HG03565 (cell line): ENCODE measurements around the gene OBSL1.

Experiments
- ATAC-seq: cut with Tn5 transposase; IDR thresholded peaks from one replicate; pipeline ENCODE4 v1.9.1; 2021; ENCODE audit warnings: mild to moderate bottlenecking, moderate library complexity; ENCODE audit not compliant: unreplicated experiment

Gene OBSL1

DNA sequence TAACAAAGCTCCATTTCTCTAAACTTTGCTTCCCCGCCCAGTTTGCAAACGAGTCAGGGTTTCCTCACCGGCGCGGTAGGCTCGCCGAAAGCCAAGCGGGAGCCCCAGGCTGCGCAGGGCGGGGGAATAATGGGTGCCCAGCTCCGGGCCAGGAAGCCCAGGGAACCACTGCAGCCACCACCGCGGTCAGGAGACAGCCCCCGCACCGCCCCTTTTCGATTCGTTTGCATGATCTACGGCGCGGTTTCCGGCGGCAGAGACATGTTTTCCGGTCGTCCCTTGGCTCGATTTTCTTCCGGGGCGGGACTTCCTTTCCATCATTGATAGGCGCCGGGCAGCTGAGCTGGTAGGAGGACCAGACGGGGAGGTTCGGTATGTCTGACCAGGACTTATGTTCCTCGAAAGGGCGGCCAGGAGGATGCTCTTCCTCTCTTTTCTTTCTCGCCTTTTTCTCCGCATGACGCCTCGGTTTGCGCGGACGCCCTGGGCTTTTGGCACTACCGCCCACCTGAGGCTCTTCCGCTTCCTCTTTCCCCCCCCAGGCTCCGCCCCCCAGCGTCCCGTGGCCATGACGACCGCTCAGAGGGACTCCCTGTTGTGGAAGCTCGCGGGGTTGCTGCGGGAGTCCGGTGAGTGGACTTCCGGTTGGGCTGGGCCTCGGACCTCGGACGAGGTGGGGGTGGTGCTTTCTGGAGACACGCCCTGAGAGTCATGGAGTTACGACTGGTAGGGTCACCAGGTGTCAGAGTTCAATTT lies 26.4 kb upstream of the OBSL1 start, which contains the start of gene STK11IP:
STK11IP (plus strand) TSS at position 306 of the 756 bp plus-strand sequence; CDS start at position 569, 263 bp downstream.
- ATAC-seq = peak; percentile 86

DNA sequence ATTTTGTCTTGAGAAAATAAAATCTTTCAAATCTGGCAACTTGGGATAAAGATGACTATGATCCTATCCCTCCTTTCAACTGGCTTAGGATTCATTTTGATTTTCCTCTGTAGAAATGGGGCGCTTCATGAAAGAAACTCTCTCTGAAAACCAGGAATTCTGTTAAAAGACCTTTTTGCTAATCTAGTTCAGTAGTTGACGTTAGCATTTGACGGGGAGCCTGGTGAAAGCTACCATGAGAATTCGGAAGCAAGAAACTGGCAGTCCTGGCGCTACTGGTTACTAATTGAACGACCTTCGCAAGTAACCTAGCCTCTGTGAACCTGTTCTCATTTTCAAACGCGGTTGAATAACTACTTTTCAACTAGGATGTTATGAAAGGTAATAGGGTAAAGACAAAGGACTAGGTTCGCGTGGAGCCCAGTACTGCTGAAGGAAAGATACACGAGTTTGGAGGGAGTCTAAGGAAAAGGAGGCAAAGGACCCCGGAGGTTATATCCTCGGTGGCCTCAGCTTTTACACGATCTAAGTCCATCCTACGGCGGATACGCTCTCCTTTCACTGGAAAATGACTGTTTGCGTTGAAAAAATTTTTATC lies 25.7 kb upstream of the OBSL1 start:
- peak; percentile 8 for ATAC-seq

DNA sequence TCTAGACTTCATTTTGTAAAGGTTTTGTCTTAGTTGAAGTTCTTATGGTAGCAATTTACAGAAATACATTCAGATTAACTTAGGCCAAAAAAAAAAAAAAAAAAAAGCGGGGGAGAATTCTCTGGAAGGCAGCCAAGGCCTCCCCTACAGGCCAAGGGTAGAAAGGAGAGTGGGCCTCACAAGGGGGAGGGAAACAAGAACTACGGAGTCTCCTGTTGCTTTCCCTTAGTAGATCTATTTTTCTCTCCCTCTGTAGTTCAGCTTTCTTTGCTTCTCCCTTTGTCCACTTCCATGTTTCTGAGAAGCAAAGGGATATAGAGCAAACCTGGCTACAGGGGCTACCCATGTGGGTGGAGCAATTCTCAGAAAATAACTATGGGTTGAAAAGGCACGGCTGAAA lies 23.9 kb upstream of the OBSL1 start:
- ATAC-seq = no peak

DNA sequence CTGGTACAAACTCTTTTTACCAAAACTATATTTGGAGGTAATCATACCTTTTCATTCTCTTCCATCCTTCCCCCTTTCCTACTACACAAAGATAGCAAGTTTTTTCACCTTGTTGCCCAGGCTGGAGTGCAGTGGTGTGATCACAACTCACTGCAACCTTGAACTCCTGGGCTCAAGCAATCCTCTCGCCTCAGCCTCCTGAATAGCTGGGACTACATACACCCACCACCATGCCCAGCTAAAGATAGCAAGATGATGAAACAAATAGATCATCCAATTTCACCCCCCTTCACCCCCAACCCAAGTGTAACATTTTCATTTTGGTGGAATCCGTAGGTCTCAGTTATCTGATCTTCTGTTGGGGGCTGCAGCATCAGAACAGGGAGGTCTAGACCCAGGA lies 21.8 kb upstream of the OBSL1 start:
- ATAC-seq = no peak

DNA sequence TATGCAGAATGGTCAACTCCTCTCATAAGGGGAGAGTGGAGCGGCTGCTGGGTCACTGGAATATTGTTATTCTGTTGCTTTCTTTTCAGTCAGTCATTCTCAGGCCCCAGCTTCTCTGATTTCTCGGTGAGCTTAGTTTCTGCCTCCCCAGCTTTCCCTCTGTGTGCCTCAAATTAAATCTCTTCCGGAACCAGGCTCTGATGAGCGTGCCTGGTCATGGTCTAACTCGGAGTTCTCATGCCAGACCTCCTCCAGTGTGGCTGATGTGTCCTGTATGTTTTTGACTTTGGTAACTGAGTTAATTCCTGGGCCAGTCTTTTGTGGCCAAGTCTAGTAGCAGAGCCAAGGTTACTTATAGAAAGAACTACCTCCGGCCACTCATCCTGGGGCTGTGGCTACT lies 21.4 kb upstream of the OBSL1 start:
- ATAC-seq = no peak

DNA sequence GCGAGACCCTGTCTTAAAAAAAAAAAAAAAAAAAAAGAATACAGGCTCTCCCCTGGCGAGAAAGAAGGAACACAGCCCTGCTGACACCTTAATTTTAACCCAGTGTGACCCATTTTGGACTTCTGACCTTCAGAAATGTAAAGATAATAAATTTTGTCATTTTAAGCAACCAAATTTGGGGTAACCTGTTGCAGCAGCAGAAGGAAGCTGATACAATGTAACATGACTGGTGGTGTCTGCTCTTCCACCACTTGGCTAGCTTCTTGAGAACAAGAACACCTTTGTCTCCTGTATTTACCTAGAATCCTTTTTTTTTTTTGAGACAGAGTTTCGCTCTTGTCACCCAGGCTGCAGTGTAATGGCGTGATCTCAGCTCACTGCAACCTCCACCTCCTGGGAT lies 19.8 kb upstream of the OBSL1 start:
- no peak for ATAC-seq

DNA sequence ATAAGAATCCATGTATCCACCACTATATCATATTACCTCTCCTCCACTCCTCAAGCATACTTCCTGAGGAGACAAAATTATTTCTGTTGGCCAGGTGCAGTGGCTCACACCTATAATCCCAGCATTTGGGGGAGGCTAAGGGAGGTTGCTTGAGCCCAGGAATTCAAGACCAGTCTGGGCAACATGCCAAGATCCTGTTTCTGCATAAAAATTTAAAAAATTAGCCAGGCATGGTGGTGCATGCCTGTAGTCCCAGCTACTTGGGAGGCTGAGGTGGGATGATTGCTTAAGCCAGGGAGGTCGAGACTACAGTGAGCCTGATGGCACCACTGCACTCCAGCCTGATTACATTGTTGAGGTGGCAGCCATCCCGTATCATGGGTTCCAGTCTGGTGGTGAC lies 10.0 kb upstream of the OBSL1 start:
- no peak for ATAC-seq

DNA sequence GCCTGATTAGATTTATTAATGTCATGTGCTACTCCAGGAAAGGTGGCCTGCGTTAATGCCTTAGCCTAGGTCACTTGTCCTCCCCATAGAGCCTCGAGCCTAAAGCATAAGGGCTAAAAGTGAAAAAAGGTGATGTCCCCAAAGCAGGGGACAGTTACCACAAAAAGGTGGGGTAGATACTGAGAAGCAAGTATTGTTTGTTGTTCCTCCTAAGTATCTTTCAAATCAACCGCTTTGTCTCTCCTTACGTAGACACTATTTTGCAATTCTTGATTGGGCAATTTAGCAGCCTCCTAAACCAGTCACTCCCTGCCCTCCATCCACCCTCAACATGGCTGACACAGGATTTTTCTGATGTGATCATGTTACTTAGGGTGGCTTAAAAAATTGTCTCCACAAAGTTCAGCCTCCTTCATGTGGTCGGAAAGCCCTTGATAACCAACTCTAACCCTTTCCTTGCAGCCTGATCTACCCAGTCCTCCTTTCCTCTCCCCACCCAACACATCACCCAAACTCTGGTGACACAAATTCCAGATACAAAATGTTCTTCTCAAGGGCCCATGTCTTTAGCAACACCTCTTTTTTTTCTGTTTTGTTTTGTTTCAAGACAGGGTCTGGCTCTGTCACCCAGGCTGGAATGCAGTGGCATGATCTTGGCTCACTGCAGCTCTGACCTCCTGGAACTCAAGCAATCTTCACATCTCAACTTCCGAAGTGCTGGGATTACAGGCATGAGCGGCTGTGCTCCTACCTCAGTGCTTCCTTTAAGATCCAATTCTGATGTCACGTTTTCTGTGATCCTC lies 7.7 kb upstream of the OBSL1 start:
- no peak for ATAC-seq

DNA sequence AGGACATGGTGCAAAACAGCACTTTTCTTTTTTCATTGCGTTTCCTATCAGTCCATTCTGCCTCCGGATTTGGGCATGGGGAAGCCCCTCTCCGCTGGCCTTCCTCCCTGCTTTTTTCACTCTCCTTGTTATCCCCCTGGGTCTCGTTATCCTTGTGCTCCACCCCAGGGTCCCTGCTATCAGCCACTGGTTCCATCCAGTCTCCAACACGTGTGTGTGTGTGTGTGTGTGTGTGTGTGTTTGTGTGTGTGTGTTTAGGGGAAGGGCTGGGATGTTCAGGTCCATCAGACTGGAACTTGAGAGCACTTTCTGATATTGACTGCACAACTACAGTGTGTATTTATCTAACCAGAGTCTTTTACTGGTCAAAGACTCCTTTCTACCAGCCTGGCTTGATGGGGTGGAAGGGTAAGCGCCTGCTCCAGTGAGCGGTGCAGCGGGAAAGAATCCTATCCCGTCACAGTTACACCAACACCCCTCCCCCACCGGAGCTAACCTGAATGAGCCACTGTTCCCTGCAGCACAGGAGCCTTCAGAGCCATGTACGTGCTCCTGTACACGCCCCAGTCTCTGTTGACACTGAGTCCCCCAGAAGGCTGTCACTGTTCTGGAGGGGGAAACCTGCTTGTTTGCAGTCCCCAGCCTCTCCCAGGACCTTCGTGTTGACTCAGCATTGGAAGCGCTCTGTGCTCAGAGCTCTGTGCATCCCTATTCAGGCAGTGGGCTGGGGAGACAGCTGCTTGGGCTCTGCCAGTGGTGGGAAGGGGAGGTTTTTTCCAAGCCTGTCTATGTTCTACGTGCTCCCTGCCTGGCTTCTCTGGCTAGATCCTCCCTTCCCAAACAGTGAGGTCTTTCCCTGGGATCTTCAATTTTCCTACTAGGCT lies 5.4 kb upstream of the OBSL1 start:
- ATAC-seq = no peak

DNA sequence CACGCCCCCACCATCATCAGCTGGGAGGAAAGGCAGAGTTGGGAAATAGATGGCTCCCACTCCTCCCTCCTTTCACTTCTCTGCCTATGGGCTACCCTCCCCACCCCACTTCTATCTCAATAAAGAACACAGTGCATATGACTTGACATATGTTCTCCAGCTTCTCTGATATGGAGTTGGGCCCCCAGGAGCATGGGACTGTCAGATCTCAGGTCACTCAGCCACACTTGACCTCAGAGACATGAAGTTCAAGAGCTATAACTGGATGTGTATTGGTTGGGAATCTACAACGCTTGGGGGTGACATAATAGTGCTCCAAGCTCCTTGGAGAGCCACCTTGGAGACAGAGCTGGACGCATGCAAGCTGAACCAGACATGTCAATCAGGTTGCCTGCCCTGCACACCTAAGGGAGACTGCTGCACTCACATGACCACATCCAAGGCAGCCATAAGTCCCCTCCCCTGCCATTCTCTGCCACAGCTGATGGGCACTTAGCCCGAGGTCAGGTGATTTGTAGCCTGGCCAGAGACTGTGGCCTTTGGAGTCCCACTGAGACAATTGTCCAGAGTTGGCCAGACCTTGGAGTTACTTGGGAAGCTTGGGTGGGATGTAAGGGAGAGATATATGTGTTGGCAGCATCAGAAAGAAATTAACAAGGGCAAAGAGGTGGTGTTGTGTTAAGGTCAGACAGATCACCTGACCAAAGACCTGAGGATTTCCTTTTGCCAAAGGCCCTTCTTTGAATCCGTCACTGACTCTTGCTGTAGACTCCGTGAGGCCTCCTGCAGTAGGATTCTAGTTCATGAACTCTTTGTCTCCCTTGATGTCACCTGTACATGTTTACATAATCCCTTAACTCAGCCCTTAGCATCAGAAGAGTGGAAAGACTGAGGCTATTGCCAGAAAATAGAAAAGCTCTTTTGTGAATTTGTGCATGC lies 4.5 kb upstream of the OBSL1 start:
- ATAC-seq = no peak

DNA sequence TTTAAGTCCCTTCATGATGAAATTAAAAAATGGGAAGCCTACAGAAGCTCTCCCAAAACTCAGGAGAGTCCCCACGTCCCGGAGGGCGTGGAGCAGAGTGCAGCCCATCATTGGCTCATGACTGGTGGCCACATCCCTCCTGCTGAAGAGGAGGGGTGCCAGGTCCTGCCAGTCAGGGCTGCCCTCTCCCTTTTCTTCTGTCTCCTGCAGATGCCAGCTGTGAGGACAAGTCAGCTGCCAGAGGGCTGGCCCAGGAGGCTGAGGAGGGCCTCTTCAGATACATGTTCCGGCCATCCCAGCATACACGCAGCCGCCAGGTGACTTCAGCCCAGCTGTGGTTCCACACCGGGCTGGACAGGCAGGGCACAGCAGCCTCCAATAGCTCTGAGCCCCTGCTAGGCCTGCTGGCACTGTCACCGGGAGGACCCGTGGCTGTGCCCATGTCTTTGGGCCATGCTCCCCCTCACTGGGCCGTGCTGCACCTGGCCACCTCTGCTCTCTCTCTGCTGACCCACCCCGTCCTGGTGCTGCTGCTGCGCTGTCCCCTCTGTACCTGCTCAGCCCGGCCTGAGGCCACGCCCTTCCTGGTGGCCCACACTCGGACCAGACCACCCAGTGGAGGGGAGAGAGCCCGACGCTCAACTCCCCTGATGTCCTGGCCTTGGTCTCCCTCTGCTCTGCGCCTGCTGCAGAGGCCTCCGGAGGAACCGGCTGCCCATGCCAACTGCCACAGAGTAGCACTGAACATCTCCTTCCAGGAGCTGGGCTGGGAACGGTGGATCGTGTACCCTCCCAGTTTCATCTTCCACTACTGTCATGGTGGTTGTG lies 3.4 kb upstream of the OBSL1 start:
- no peak for ATAC-seq

DNA sequence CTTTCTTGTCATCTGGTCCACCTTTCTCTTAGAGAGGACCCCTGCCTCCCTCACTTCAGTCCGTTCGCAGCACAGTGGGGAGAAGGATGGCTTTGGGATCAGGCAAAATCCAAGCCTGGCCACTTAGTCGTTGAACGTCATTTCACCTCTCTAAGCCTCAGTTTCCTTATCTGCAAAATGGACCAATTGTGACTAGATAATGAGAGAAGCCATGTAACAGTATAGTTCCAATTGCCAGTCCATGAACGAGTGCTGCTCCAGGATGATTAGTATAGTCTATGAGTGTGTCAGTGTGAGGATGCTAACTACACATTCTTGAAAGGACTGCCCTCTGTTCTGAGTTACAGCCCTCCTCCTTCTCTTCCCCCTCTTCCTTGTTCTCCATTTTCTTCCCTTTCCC lies 1.8 kb upstream of the OBSL1 start:
- ATAC-seq = no peak

DNA sequence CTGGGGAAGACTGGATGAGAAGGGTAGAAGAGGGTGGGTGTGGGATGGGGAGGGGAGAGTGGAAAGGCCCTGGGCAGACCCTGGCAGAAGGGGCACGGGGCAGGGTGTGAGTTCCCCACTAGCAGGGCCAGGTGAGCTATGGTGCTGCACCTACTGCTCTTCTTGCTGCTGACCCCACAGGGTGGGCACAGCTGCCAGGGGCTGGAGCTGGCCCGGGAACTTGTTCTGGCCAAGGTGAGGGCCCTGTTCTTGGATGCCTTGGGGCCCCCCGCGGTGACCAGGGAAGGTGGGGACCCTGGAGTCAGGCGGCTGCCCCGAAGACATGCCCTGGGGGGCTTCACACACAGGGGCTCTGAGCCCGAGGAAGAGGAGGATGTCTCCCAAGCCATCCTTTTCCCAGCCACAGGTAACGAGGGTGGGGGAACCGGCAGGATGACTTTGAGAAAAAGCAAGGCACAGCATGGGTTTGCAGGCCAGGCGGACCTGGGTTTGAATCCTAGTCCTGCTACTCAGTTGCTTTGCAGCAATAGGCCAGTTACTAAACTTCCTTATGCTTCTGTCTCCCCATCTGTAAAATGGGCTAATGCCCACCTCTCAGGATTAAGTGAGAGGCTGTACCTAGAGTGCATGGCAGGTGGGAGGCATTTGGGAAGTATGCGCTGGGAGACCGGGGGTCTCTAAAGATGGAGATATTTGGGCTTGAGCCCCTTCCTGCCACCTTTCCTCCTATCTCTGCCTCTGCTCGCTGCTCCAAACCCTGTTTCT lies 1.1 kb upstream of the OBSL1 start, which contains the start of gene INHA:
INHA (plus strand) TSS at position 74 of the 765 bp plus-strand sequence; CDS start at position 139, 65 bp downstream.
- no peak for ATAC-seq

DNA sequence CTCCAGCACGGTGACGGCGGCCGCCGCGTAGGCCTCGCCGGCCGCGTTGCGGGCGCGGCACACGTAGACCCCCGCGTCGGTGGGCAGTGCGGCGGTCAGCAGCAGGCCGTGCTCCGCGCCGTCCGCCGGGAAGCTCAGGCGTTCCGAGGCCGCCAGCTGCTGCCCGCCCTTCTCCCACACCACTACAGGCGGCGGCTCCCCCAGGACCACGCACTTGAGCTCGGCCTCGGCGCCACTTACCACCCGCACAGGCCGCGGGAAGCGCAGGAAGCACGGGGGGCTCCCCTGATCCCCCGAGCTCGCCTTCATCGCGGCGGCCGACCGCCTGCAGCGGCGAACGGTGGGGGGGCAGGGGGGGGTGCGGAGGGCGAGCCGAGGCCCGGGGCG lies 422 bp downstream of the OBSL1 start:
- no peak for ATAC-seq

DNA sequence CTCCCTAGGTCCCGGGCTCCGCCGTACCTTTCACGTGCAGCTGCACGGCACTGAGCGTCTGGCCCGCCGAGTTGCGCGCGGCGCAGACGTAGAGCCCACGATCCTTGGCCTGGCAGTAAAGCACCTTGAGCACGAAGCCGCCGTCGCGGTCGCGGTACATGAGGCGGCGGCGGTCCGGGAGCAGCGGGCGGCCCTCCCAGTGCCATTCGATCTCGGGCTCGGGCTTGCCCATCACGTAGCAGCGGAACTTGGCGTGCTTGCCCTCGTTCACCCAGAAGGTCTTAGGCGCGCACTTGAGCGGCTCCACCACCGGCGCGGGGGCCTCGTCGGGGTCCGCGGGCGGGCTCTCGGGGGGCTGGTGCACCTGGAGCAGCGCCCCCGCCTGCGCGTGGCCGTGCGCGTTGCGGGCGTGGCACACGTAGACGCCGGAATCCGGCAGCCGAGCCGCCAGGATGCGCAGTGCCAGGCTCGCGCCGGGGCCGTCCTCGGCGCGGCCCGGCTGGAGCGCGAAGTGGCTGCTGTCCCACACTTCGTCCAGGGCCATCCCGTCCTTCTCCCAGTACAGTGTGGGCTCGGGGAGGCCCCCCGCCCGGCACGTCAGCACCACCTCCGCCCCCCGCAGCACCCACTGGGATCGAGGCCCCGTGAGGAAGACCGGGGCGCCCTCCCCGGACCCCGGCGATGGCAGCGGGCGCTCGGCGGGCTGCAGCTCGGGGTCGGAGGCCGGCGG lies 980 bp downstream of the OBSL1 start:
- ATAC-seq = no peak

DNA sequence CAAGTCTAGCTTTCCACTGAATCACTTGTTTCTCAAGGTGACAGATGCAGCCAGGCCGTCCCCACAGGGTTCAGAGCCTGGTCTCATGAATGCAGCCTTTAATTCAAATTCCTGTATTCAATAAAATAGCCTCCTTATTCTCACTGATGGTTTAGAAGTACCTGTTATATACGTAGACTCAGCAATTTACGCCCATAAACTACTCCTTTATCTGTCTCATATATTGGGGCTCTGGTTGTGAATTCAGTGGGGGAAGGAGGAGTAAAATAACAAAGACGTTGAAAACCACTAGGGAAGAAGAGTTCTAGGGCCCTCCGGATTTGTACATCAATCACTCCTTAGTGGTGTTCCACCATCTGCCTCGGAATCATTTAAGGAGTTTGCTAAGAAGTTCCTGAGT lies 1.7 kb downstream of the OBSL1 start:
- ATAC-seq = no peak

DNA sequence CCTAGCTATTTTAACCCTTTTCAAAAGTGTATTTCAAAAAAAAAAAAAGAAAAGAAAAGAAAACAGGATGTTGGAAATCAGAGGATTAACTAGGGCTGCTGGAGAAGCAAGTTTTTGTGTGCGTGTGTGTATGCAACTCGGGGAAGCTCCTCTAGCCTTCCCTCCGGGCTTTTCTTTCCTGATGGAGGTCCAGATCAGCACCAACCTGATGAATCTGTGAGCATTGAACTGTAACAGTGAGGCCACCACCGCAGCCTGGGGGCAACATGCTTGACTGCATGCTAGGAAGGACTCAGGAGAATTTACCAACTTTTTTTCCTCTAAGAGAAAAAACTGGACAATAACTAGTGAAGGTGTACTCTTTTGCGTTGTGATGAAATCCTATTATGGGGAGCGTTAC lies 2.3 kb downstream of the OBSL1 start:
- no peak for ATAC-seq
